Activated naive CD4-positive, alpha-beta T cell treated with anti-CD3 and anti-CD28 coated beads for 36 hours (primary cell): ENCODE data around the gene LURAP1L. TPM values are rescaled to one million over a fixed set of nuclear protein-coding genes. Genes with fewer than 3 reads are reported as not detected.

ENCODE experiments used
- CTCF ChIA-PET: fragments of 350-600 bp; sonication (Branson Sonifier 250); formaldehyde crosslinking; loops from one replicate; lab custom pipeline; 2021; ENCODE audit warnings: antibody characterized with exemption; lab: Charles Lee
- DNase-seq: peaks from one replicate; pipeline ENCODE4 v3.0.0-alpha.2; 2020
- H3K27ac Mint-ChIP-seq: one replicate; pipeline ENCODE4 v1.8.0; 2021; ENCODE audit warnings: mild to moderate bottlenecking, mixed read lengths
- H3K27me3 Mint-ChIP-seq: one replicate; pipeline ENCODE4 v1.8.0; 2021; ENCODE audit warnings: low read depth, mixed read lengths
- H3K36me3 Mint-ChIP-seq: one replicate; pipeline ENCODE4 v1.8.0; 2021; ENCODE audit warnings: low read depth, mixed read lengths
- H3K4me1 Mint-ChIP-seq: one replicate; pipeline ENCODE4 v1.8.0; 2021; ENCODE audit warnings: low read depth, mixed read lengths
- H3K4me3 Mint-ChIP-seq: one replicate; pipeline ENCODE4 v1.8.0; 2021; ENCODE audit warnings: mild to moderate bottlenecking, moderate library complexity, mixed read lengths
- H3K9me3 Mint-ChIP-seq: one replicate; pipeline ENCODE4 v1.8.0; 2021; ENCODE audit warnings: mixed read lengths
- intact Hi-C: fragments of 100-400 bp; cut with micrococcal nuclease; formaldehyde crosslinking; loops from one replicate; pipeline ENCODE4 v1.15.1; 2023
- total RNA-seq, 2 experiments: library from RNA; stranded (reverse); gene quantifications; one replicate each; pipeline ENCODE4 v1.2.3, GENCODE V29; 2021

Gene LURAP1L
- total RNA-seq, 2 experiments from 2014 or later: not detected

GRCh38 chr9:12819436-12820185, 44.8 kb downstream of the LURAP1L start:
- Mint-ChIP-seq H3K4me3 (no peak overlapping the region), H3K9me3 (peaks cover 13% of the 10 kb centered on the region), H3K36me3 (no peaks in the 10 kb centered on the region), H3K27me3 (no peaks in the 10 kb centered on the region), H3K4me1 (no peaks in the 10 kb centered on the region), H3K27ac (no peak overlapping the region)
- intact Hi-C loops: no loop called here
- CTCF ChIA-PET: no interaction called here
- no peak for DNase-seq

DNA sequence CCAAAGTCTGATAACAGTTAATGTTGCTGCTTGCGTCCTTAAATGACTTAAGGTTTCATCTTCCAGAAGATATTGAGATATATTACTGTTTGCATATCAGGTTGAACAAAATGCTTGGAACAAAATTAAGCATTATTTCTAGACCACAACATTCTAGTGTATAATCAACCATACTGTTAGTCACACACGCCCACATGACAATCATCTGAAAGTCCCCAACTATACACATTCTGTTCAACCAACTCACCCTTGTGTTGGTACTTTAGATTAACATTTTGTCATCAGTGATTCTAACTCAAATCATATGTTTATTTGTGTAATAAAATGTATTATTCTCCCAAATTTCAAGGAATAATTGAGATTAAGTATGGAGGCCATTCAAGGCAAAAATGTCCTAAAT, 47.3 kb downstream of the LURAP1L start:
- CTCF ChIA-PET: no interaction called here
- Mint-ChIP-seq H3K9me3 (peaks cover 13% of the 10 kb centered on the region), H3K36me3 (no peaks in the 10 kb centered on the region), H3K27ac (no peak overlapping the region), H3K4me3 (no peak overlapping the region), H3K4me1 (no peaks in the 10 kb centered on the region), H3K27me3 (no peaks in the 10 kb centered on the region)
- no peak for DNase-seq
- intact Hi-C loops: no loop called here

DNA sequence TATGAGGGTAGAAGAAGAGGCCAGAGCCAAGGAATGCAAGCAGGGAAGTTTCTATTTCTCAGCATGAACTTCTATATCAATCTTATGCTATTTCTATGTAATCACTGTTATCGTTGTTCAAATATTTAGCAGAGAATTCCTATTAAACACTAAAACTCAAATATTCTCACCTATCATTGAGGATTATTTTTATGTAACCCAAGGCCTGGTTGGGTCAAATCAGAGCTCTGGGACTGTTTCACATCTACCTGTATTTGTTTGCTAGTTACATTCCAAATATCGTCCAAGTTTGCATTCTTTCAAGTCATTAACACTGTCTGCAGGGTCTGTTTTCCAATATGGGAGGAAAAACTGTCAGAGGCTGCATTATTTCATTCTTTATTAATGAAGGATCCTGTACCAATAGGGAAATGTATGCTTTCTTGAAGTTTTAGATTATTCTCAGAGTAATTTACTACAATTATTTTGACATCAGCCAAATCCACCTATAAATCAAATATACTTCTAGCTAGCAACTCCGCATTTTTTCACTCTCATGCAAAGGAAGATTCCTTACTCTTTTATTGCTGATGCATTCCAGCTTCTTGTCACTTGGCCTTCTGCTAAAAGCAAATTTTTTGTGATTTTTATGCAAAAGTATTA, 52.2 kb downstream of the LURAP1L start:
- peaks cover 3% of the 10 kb centered on the region for H3K9me3 Mint-ChIP-seq
- no peak overlapping the region for H3K4me3 Mint-ChIP-seq
- no peak for DNase-seq
- CTCF ChIA-PET: interaction anchor here (0.7 kb wide), 1 partner anchor 55 kb away, joined by 3 read pairs; no protein-coding TSS in a partner anchor
- H3K4me1 Mint-ChIP-seq: no peaks in the 10 kb centered on the region
- H3K27me3 Mint-ChIP-seq: no peaks in the 10 kb centered on the region
- no peak overlapping the region for H3K27ac Mint-ChIP-seq
- H3K36me3 Mint-ChIP-seq: no peaks in the 10 kb centered on the region
- intact Hi-C loops: no loop called here

DNA sequence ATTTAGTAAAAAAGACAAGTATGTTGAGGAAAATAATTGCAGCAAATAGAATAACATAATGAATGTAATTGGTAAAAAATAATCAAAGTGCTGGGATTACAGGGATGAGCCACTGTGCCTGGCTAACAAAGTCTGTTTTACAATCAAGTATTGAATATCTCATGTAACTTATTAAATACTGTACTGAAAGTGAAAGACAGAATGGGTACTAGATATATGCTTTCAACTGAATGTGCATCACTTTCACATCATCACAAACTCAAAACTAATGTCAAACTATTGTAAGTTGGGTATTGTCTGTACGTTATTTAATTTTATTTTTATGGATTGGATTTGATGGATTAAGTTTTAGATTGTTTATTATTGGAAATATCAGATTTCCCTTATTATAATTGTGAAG, 58.9 kb downstream of the LURAP1L start:
- H3K4me1 Mint-ChIP-seq: no peaks in the 10 kb centered on the region
- no peak overlapping the region for H3K27ac Mint-ChIP-seq
- CTCF ChIA-PET: no interaction called here
- no peaks in the 10 kb centered on the region for H3K27me3 Mint-ChIP-seq
- DNase-seq: no peak
- H3K36me3 Mint-ChIP-seq: no peaks in the 10 kb centered on the region
- intact Hi-C loops: no loop called here
- peaks cover 18% of the 10 kb centered on the region for H3K9me3 Mint-ChIP-seq
- no peak overlapping the region for H3K4me3 Mint-ChIP-seq

- intact Hi-C loops: no loop called here
- CTCF ChIA-PET: no interaction called here
Measured at GRCh38 chr9:12838546-12838945, 63.7 kb downstream of the LURAP1L start.

GRCh38 chr9:12843735-12844134, 68.9 kb downstream of the LURAP1L start:
- no peaks in the 10 kb centered on the region for H3K36me3 Mint-ChIP-seq
- H3K4me3 Mint-ChIP-seq: no peak overlapping the region
- no peaks in the 10 kb centered on the region for H3K4me1 Mint-ChIP-seq
- H3K27me3 Mint-ChIP-seq: no peaks in the 10 kb centered on the region
- no peak overlapping the region for H3K27ac Mint-ChIP-seq
- intact Hi-C loops: no loop called here
- peaks cover 8% of the 10 kb centered on the region for H3K9me3 Mint-ChIP-seq
- CTCF ChIA-PET: no interaction called here
- no peak for DNase-seq

More at GRCh38 chr9:12838546-12838945, 63.7 kb downstream of the LURAP1L start:
- DNase-seq: no peak
- Mint-ChIP-seq H3K36me3 (no peaks in the 10 kb centered on the region), H3K9me3 (peaks cover 17% of the 10 kb centered on the region), H3K4me1 (no peaks in the 10 kb centered on the region), H3K27me3 (no peaks in the 10 kb centered on the region), H3K4me3 (no peak overlapping the region), H3K27ac (no peak overlapping the region)

DNA sequence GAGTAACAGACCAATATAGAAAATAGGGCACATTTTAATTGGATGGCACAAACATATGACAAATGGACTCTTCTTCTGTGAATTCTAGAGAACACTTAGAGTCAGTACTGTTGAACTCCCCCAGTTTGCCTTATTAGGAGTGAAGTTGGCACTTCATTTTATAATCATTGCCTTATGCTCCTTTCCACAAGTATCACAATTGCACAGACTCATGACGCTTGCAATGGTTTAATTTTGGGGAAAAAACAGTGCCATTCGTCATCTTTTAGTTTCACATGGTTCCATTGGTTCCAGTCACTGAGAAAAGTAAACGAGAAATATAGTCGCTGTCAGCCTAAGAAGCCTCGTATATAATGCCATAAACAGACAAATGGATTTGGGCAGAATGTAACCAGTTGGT, 71.2 kb downstream of the LURAP1L start:
- Mint-ChIP-seq H3K36me3 (no peaks in the 10 kb centered on the region), H3K27ac (no peak overlapping the region), H3K27me3 (no peaks in the 10 kb centered on the region), H3K9me3 (peaks cover 8% of the 10 kb centered on the region), H3K4me1 (no peaks in the 10 kb centered on the region), H3K4me3 (no peak overlapping the region)
- CTCF ChIA-PET: no interaction called here
- no peak for DNase-seq
- intact Hi-C loops: no loop called here

- H3K9me3 Mint-ChIP-seq: peaks cover 8% of the 10 kb centered on the region
- no peaks in the 10 kb centered on the region for H3K36me3 Mint-ChIP-seq
- CTCF ChIA-PET: no interaction called here
- DNase-seq: no peak
- no peak overlapping the region for H3K4me3 Mint-ChIP-seq
- intact Hi-C loops: no loop called here
- no peak overlapping the region for H3K27ac Mint-ChIP-seq
- H3K27me3 Mint-ChIP-seq: no peaks in the 10 kb centered on the region
- H3K4me1 Mint-ChIP-seq: no peaks in the 10 kb centered on the region
Measured at GRCh38 chr9:12847561-12847960, 72.7 kb downstream of the LURAP1L start.

GRCh38 chr9:12849486-12850003, 74.7 kb downstream of the LURAP1L start:
- intact Hi-C loops: no loop called here
- Mint-ChIP-seq H3K27ac (no peak overlapping the region), H3K4me1 (no peaks in the 10 kb centered on the region), H3K4me3 (no peak overlapping the region), H3K36me3 (no peaks in the 10 kb centered on the region), H3K9me3 (peaks cover 9% of the 10 kb centered on the region), H3K27me3 (no peaks in the 10 kb centered on the region)
- DNase-seq: no peak
- CTCF ChIA-PET: no interaction called here

- no peak for DNase-seq
- no peak overlapping the region for H3K4me3 Mint-ChIP-seq
- intact Hi-C loops: no loop called here
- H3K27me3 Mint-ChIP-seq: no peaks in the 10 kb centered on the region
- H3K27ac Mint-ChIP-seq: no peak overlapping the region
- H3K36me3 Mint-ChIP-seq: no peaks in the 10 kb centered on the region
- H3K9me3 Mint-ChIP-seq: peaks cover 11% of the 10 kb centered on the region
- CTCF ChIA-PET: no interaction called here
- H3K4me1 Mint-ChIP-seq: no peaks in the 10 kb centered on the region
Measured at GRCh38 chr9:12851341-12852090, 76.7 kb downstream of the LURAP1L start.

GRCh38 chr9:12853051-12853450, 78.2 kb downstream of the LURAP1L start:
- Mint-ChIP-seq H3K27me3 (no peaks in the 10 kb centered on the region), H3K9me3 (peaks cover 8% of the 10 kb centered on the region), H3K4me3 (no peak overlapping the region), H3K27ac (no peak overlapping the region), H3K4me1 (no peaks in the 10 kb centered on the region), H3K36me3 (no peaks in the 10 kb centered on the region)
- intact Hi-C loops: no loop called here
- no peak for DNase-seq
- CTCF ChIA-PET: no interaction called here

GRCh38 chr9:12854221-12854620, 79.4 kb downstream of the LURAP1L start:
- no peak overlapping the region for H3K27ac Mint-ChIP-seq

More at GRCh38 chr9:12854221-12854620, 79.4 kb downstream of the LURAP1L start:
- no peak overlapping the region for H3K4me3 Mint-ChIP-seq
- H3K4me1 Mint-ChIP-seq: no peaks in the 10 kb centered on the region
- CTCF ChIA-PET: no interaction called here
- no peaks in the 10 kb centered on the region for H3K36me3 Mint-ChIP-seq
- no peak for DNase-seq
- no peaks in the 10 kb centered on the region for H3K27me3 Mint-ChIP-seq
- peaks cover 8% of the 10 kb centered on the region for H3K9me3 Mint-ChIP-seq
- intact Hi-C loops: no loop called here
